AG20443 (cell line): ENCODE data around the gene FUT1.
"Not testable (repeated sequence)": the region's sequence is repeated elsewhere in the genome, so short reads cannot be mapped to it uniquely, and the experiment has no call there.

Source experiments
- DNase-seq: peaks from one replicate; pipeline ENCODE4 v3.0.0; 2012; ENCODE audit warnings: low spot score, mixed read lengths

The FUT1 gene

GRCh38 chr19:48768994-48769713, 16.7 kb upstream of the FUT1 start:
- no peak for DNase-seq

GRCh38 chr19:48768171-48768753, 15.8 kb upstream of the FUT1 start:
- not testable (repeated sequence) for DNase-seq

- DNase-seq: not testable (repeated sequence)
Observed at GRCh38 chr19:48765816-48766215, 13.4 kb upstream of the FUT1 start.

GRCh38 chr19:48760504-48761205, 8.2 kb upstream of the FUT1 start:
- no peak for DNase-seq

GRCh38 chr19:48757741-48758144, 5.3 kb upstream of the FUT1 start:
- no peak for DNase-seq

GRCh38 chr19:48757089-48757675, 4.7 kb upstream of the FUT1 start:
- DNase-seq: no peak

- DNase-seq: no peak
Observed at GRCh38 chr19:48756686-48757085, 4.2 kb upstream of the FUT1 start.

GRCh38 chr19:48756212-48756611, 3.8 kb upstream of the FUT1 start:
- no peak for DNase-seq

- no peak for DNase-seq
Observed at GRCh38 chr19:48755787-48756186, 3.3 kb upstream of the FUT1 start.

- DNase-seq: no peak
Observed at GRCh38 chr19:48755084-48755641, 2.7 kb upstream of the FUT1 start, which contains the start of gene FGF21. TSS of gene FGF21 (plus strand) at chr19:48755524. CDS start at chr19:48756237, 713 bp downstream.

- DNase-seq: no peak
Observed at GRCh38 chr19:48751845-48752495, 471 bp downstream of the FUT1 start.

- no peak for DNase-seq
Observed at GRCh38 chr19:48750771-48751504, 1.5 kb downstream of the FUT1 start.

GRCh38 chr19:48750351-48750750, 2.1 kb downstream of the FUT1 start:
- DNase-seq: no peak

GRCh38 chr19:48749571-48750198, 2.8 kb downstream of the FUT1 start:
- no peak for DNase-seq

GRCh38 chr19:48746738-48747575, 5.5 kb downstream of the FUT1 start, which contains the start of gene IZUMO1:
TSS of gene IZUMO1 (minus strand) at chr19:48746909. CDS start at chr19:48745859, 1,050 bp downstream.
- peak; percentile 87 for DNase-seq

- no peak for DNase-seq
Observed at GRCh38 chr19:48746110-48746509, 6.3 kb downstream of the FUT1 start.

- DNase-seq: peak; percentile 79
Observed at GRCh38 chr19:48745208-48745995, 7.0 kb downstream of the FUT1 start.

GRCh38 chr19:48742096-48742495, 10.3 kb downstream of the FUT1 start:
- no peak for DNase-seq
